ENCODE measurements around the gene TENT4A. TPM values are rescaled to one million over a fixed set of nuclear protein-coding genes. Genes with fewer than 3 reads are reported as not detected.

TENT4A gene
- total RNA-seq, 2 donors from 2014 or later, result 44.2 to 44.3 TPM

DNA sequence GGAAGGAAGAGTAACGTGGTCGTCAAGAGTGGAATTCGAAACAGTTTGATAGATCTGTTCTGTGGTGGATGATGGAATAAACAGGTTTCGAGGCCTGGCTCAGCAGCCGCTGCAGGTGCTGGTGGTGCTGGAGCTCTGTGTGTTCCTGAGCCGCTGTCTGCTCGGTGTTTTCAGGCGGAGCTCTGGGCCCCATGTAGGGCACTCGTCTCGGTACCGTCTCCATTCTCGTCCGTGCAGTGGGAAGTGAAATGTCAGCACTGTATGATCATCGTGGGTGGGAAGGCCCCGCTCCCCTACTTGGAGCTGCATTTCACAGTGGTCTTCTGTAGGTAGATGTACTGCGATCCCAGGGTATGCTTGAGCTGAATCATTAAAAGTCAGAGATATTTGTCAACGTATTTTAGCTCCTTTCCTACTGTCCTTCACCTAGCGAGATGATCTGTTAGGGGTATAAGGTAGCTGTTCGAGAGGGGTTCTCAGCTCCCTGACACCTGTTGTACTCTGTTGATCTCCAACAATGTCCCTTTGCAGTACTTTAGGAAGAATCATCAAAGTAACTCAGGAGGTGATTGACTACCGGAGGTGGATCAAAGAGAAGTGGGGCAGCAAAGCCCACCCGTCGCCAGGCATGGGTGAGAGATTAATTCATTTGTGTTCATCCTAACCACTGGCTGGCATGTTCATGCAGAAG, 35.9 kb downstream of the TENT4A start:
- Mint-ChIP-seq H3K9me3 (no peaks in the 10 kb centered on the region), H3K27ac (peak overlapping the region in 1 of 2 donors; percentile 82), H3K36me3 (peaks cover 10 to 37% of the 10 kb centered on the region in 2 donors)
- DNase-seq (ENCODE audit: low spot score in 2 of 2), result no peak
- no peak for ATAC-seq

DNA sequence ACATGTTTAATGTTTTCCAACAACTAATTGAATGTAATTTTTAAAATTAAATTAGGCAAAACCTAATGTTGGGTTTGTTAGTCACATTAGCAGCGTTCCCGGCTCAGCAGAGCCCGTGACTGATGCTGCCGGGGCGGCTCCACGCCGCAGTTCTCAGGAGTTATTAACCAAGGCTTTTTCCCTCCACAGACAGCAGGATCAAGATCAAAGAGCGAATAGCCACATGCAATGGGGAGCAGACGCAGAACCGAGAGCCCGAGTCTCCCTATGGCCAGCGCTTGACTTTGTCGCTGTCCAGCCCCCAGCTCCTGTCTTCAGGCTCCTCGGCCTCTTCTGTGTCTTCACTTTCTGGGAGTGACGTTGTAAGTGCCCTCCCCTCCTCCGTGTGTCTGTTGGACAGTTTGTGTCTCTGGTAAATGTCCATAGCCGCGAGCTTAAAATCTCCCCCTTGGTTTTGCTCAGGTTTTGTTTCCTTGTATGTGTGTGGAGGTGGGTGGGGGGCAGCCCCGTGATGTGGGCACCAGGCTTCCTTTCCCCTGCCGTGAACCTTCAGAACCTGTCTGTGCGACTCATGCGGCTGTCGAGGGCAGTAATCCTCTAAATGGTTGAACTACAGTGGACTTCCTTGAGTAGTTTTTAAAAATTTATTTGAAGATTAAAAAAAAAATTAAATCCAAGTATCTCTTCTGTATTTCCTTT, 37.1 kb downstream of the TENT4A start:
- Mint-ChIP-seq H3K9me3 (no peaks in the 10 kb centered on the region), H3K27ac (peak overlapping the region in 1 of 2 donors; percentile 22), H3K36me3 (peaks cover 10 to 37% of the 10 kb centered on the region in 2 donors)
- DNase-seq (ENCODE audit: low spot score in 2 of 2), result peak in 1 of 2 donors; percentile 23
- ATAC-seq, result no peak

- H3K36me3 Mint-ChIP-seq, result peaks cover 12 to 41% of the 10 kb centered on the region in 2 donors
- DNase-seq (ENCODE audit: low spot score in 2 of 2), result peak in 1 of 2 donors; percentile 35
- ATAC-seq, result no peak
- H3K9me3 Mint-ChIP-seq, result no peaks in the 10 kb centered on the region
- peak overlapping the region in 1 of 2 donors; percentile 36 for H3K27ac Mint-ChIP-seq
Observed at GRCh38 chr5:6750951-6751685, 37.9 kb downstream of the TENT4A start.

- H3K36me3 Mint-ChIP-seq, result peaks cover 11 to 35% of the 10 kb centered on the region in 2 donors
- no peak for ATAC-seq
- H3K9me3 Mint-ChIP-seq, result no peaks in the 10 kb centered on the region
Observed at GRCh38 chr5:6752236-6752635, 39.0 kb downstream of the TENT4A start.

GRCh38 chr5:6752782-6753181, 39.5 kb downstream of the TENT4A start:
- DNase-seq (ENCODE audit: low spot score in 2 of 2) (peak in 1 of 2 donors; percentile 9), ATAC-seq (no peak)
- Mint-ChIP-seq H3K27ac (peak overlapping the region in 1 of 2 donors; percentile 20), H3K9me3 (no peaks in the 10 kb centered on the region), H3K36me3 (peaks cover 11 to 31% of the 10 kb centered on the region in 2 donors)

More at GRCh38 chr5:6752236-6752635, 39.0 kb downstream of the TENT4A start:
- DNase-seq (ENCODE audit: low spot score in 2 of 2), result peak in 1 of 2 donors; percentile 33
- H3K27ac Mint-ChIP-seq, result no peak overlapping the region

DNA sequence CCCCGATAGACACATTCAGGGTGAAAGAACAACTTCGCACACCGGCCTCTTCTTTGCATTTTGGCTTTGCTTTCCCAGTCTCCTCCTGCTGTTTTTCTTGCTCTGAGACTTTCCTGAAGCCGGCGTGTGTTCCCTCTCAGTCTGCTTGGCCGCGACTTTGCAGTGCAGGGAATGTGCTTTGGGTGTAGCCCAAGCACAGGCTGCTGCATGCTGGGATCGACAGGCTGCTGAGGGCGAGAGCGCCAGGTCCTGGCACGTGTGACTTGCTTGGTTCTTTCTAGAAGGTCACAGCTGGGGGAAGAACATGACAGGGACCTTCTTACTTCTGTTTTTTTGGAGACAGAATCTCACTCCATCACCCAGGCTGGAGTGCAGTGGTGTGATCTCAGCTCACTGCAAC, 40.6 kb downstream of the TENT4A start:
- DNase-seq (ENCODE audit: low spot score in 2 of 2) (peak in 1 of 2 donors; percentile 39), ATAC-seq (no peak)
- Mint-ChIP-seq H3K36me3 (peaks cover 11 to 24% of the 10 kb centered on the region in 2 donors), H3K27ac (peak overlapping the region; percentile 44 to 55), H3K9me3 (no peaks in the 10 kb centered on the region)

GRCh38 chr5:6754766-6755165, 41.5 kb downstream of the TENT4A start:
- peaks cover 7 to 18% of the 10 kb centered on the region in 2 donors for H3K36me3 Mint-ChIP-seq
- peak in 1 of 2 donors; percentile 38 for DNase-seq (ENCODE audit: low spot score in 2 of 2)
- H3K27ac Mint-ChIP-seq, result peak overlapping the region in 1 of 2 donors; percentile 39
- no peak for ATAC-seq
- H3K9me3 Mint-ChIP-seq, result no peaks in the 10 kb centered on the region

GRCh38 chr5:6755519-6755918, 42.3 kb downstream of the TENT4A start:
- H3K27ac Mint-ChIP-seq, result peak overlapping the region in 1 of 2 donors; percentile 20
- ATAC-seq, result no peak
- H3K9me3 Mint-ChIP-seq, result no peaks in the 10 kb centered on the region
- DNase-seq (ENCODE audit: low spot score in 2 of 2), result peak in 1 of 2 donors; percentile 6
- H3K36me3 Mint-ChIP-seq, result peaks cover 7 to 18% of the 10 kb centered on the region in 2 donors

- Mint-ChIP-seq H3K27ac (peak overlapping the region in 1 of 2 donors; percentile 20), H3K36me3 (peaks cover 7 to 18% of the 10 kb centered on the region in 2 donors), H3K9me3 (no peaks in the 10 kb centered on the region)
- ATAC-seq (no peak), DNase-seq (ENCODE audit: low spot score in 2 of 2) (no peak)
Observed at GRCh38 chr5:6755941-6756340, 42.7 kb downstream of the TENT4A start.

DNA sequence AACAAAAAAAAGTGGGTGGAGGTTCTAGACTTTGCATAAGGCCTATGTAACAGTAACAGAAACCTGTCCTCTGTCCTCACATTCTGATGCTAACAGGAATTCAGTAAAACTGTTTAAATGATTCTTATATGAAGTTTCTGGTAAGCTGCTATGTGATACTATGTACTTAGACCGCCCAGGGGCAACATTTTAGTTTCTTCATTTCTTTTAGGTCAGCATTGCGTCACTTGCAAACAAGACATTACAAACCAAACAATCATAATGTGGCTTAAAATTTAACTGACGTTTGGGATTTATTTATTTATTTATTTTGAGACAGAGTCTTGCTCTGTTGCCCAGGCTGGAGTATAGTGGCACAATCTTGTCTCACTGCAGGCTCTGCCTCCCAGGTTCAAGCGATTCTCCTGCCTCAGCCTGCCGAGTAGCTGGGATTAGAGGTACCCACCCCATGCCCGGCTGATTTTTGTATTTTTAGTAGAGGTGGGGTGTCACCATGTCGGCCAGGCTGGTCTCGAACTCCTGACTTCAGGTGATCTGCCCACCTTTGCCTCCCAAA, 44.3 kb downstream of the TENT4A start:
- Mint-ChIP-seq H3K36me3 (peaks cover 7 to 12% of the 10 kb centered on the region in 2 donors), H3K9me3 (no peaks in the 10 kb centered on the region), H3K27ac (no peak overlapping the region)
- DNase-seq (ENCODE audit: low spot score in 2 of 2), result no peak
- ATAC-seq, result no peak

- H3K9me3 Mint-ChIP-seq, result no peaks in the 10 kb centered on the region
- ATAC-seq (peak; percentile 20 to 26), DNase-seq (ENCODE audit: low spot score in 2 of 2) (no peak)
- H3K27ac Mint-ChIP-seq, result peak overlapping the region in 1 of 2 donors; percentile 50
- H3K36me3 Mint-ChIP-seq, result peaks cover 7 to 8% of the 10 kb centered on the region in 2 donors
Observed at GRCh38 chr5:6758236-6758635, 45.0 kb downstream of the TENT4A start.

- ATAC-seq (no peak), DNase-seq (ENCODE audit: low spot score in 2 of 2) (no peak)
- H3K9me3 Mint-ChIP-seq, result no peaks in the 10 kb centered on the region
- no peak overlapping the region for H3K27ac Mint-ChIP-seq
- peaks cover 7 to 8% of the 10 kb centered on the region in 2 donors for H3K36me3 Mint-ChIP-seq
Observed at GRCh38 chr5:6758706-6759105, 45.5 kb downstream of the TENT4A start.

DNA sequence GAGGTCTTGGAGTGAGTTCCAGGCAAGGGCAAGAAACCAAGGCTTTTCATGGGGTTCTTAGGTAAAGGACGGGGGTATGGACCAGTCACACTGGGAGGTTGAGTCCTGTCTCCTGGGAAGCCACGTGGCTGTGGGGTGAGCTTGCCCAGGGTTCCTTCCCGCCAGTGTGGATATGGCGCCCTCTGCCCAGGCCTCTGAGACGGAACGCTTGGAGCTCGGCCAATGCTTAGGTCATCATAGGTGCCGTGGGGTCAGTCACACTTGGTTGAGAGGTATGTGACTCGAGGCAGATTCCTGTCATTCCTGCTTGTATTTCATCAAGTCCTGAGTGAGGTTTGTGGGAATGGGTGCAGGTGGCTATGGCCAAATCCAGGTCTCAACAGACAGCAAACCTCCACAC, 46.2 kb downstream of the TENT4A start:
- H3K9me3 Mint-ChIP-seq, result no peaks in the 10 kb centered on the region
- no peak overlapping the region for H3K27ac Mint-ChIP-seq
- DNase-seq (ENCODE audit: low spot score in 2 of 2) (no peak), ATAC-seq (no peak)
- peaks cover 7 to 8% of the 10 kb centered on the region in 2 donors for H3K36me3 Mint-ChIP-seq

DNA sequence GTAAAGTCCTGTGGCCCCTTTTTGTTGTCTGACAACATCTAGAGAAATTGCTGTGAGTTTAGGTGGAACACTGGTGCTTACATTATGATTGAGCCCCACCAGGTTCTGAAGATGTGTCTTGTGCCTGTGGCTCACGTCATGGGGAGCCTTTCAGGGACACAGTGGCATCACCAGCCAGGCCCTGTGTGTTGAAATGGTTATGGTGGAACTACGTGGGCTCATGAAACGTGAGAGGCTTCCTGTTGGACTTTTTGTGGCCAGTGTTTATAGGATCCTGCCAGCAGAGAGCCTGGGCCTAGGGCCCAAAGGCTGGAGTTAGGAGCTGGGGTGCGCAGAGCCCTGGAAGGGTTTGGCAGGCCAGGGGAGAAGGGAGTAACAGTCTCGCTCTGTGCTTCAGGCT, 46.8 kb downstream of the TENT4A start:
- H3K27ac Mint-ChIP-seq, result peak overlapping the region in 1 of 2 donors; percentile 29
- no peaks in the 10 kb centered on the region for H3K9me3 Mint-ChIP-seq
- ATAC-seq, result no peak
- DNase-seq (ENCODE audit: low spot score in 2 of 2), result no peak
- peaks cover 7 to 8% of the 10 kb centered on the region in 2 donors for H3K36me3 Mint-ChIP-seq

GRCh38 chr5:6760686-6761085, 47.5 kb downstream of the TENT4A start:
- DNase-seq (ENCODE audit: low spot score in 2 of 2) (no peak), ATAC-seq (no peak)
- Mint-ChIP-seq H3K27ac (peak overlapping the region in 1 of 2 donors; percentile 79), H3K36me3 (peaks cover 4% of the 10 kb centered on the region in 2 donors), H3K9me3 (no peaks in the 10 kb centered on the region)

GRCh38 chr5:6761333-6761732, 48.1 kb downstream of the TENT4A start:
- Mint-ChIP-seq H3K9me3 (no peaks in the 10 kb centered on the region), H3K36me3 (no peaks in the 10 kb centered on the region), H3K27ac (no peak overlapping the region)
- no peak for ATAC-seq
- DNase-seq (ENCODE audit: low spot score in 2 of 2), result no peak
